GM21717 (cell line): ENCODE data around the gene CT45A6.
"Not testable (repeated sequence)": the region's sequence is repeated elsewhere in the genome, so short reads cannot be mapped to it uniquely, and the experiment has no call there.

Experiments used
- ATAC-seq: cut with Tn5 transposase; IDR thresholded peaks from one replicate; pipeline ENCODE4 v1.9.1; 2021; ENCODE audit warnings: mild to moderate bottlenecking, moderate library complexity; ENCODE audit not compliant: unreplicated experiment

Gene CT45A6

GRCh38 chrX:135802687-135803086 is at the start of gene CT45A6:
CT45A6 (minus strand) TSS chrX:135802787; CDS start chrX:135798993, 3,794 bp downstream.
- not testable (repeated sequence) for ATAC-seq

GRCh38 chrX:135837180-135837579 is 34.6 kb upstream of the CT45A6 start, which contains the start of gene CT45A7:
CT45A7 (minus strand) TSS chrX:135837280; CDS start chrX:135833533, 3,747 bp downstream.
- ATAC-seq, result not testable (repeated sequence)

- not testable (repeated sequence) for ATAC-seq
Measured at GRCh38 chrX:135819912-135820311, 17.3 kb upstream of the CT45A6 start, which contains the start of gene CT45A2. CT45A2 (minus strand) TSS chrX:135820012; CDS start chrX:135816265, 3,747 bp downstream.

- not testable (repeated sequence) for ATAC-seq
Measured at GRCh38 chrX:135785403-135785802, 17.2 kb downstream of the CT45A6 start, which contains the start of gene CT45A5. CT45A5 (minus strand) TSS chrX:135785503; CDS start chrX:135781729, 3,774 bp downstream.

- not testable (repeated sequence) for ATAC-seq
Measured at GRCh38 chrX:135768091-135768490, 34.5 kb downstream of the CT45A6 start, which contains the start of gene CT45A3. CT45A3 (minus strand) TSS chrX:135768191; CDS start chrX:135764444, 3,747 bp downstream.

GRCh38 chrX:135744739-135745138 is 57.8 kb downstream of the CT45A6 start:
- not testable (repeated sequence) for ATAC-seq
